Skeletal muscle tissue (tissue), 4 donors: ENCODE measurements around the gene TBCE. TPM values are rescaled to one million over a fixed set of nuclear protein-coding genes. Genes with fewer than 3 reads are reported as not detected.

Experiments used
- H3K27ac ChIP-seq: one replicate; pipeline ENCODE4 v1.7.0; 2013; ENCODE audit warnings: mild to moderate bottlenecking, low read depth, low read length, inconsistent platforms
- H3K27me3 ChIP-seq, 3 donors: one replicate each; pipeline ENCODE4 v1.7.0; 2013; ENCODE audit warnings: low read length in 3 of 3; ENCODE audit not compliant: control insufficient read depth in 3 of 3, insufficient read depth in 3 of 3
- H3K36me3 ChIP-seq, 3 donors: one replicate each; pipeline ENCODE4 v1.7.0; 2013; ENCODE audit warnings: low read length in 3 of 3; ENCODE audit not compliant: control insufficient read depth in 3 of 3, insufficient read depth in 3 of 3
- H3K4me1 ChIP-seq, 3 donors: one replicate each; pipeline ENCODE4 v1.7.0; 2013; ENCODE audit warnings: low read length in 3 of 3, mild to moderate bottlenecking in 3 of 3; ENCODE audit not compliant: control insufficient read depth in 3 of 3, insufficient read depth in 3 of 3
- H3K4me3 ChIP-seq, 3 donors: one replicate each; pipeline ENCODE4 v1.7.0; 2013; ENCODE audit warnings: low read length in 3 of 3
- H3K9ac ChIP-seq, 3 donors: one replicate each; pipeline ENCODE4 v1.7.0; 2013; ENCODE audit warnings: low read length in 3 of 3, mild to moderate bottlenecking in 3 of 3, moderate library complexity in 2 of 3, low read depth in 1 of 3
- H3K9me3 ChIP-seq, 3 donors: one replicate each; pipeline ENCODE4 v1.7.0; 2013; ENCODE audit warnings: low read length in 3 of 3; ENCODE audit not compliant: control insufficient read depth in 3 of 3
- total RNA-seq: library from RNA; depleted of rRNA; stranded (reverse); fragments of >200 nt; gene quantifications from one replicate; pipeline ENCODE4 v1.2.3, GENCODE V29; 2014
- donor health status: Osteomylitis.

Gene TBCE
- total RNA-seq, 1 donor from 2014 or later: 32.9 TPM

DNA sequence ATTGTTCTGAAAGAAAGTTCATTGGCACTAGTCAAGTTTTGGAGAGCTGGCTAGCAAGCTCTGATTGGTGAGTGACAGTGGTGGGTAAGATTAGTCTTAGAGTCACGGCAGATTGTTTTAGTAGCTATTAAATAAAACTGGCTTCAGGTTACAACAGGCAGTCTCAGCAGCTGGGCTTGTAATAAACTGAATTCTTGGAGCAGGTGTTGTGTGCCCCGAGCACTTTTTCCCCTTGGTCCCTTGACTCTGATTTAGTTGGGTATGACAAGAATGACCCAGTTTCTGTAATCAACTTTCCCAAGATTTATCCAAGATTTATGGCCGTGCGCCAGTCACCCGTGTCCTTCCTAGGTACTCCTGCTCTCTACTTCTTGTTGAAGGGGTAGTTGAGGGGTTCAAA is 40.2 kb downstream of the TBCE start:
- H3K4me1 ChIP-seq: peaks cover 0 to 5% (median 3%) of the 10 kb centered on the region in 3 donors
- no peak overlapping the region for H3K4me3 ChIP-seq
- H3K27me3 ChIP-seq: no peaks in the 10 kb centered on the region
- H3K9ac ChIP-seq: no peak overlapping the region
- no peaks in the 10 kb centered on the region for H3K9me3 ChIP-seq
- peaks cover 0 to 5% (median 0%) of the 10 kb centered on the region in 3 donors for H3K36me3 ChIP-seq
- no peak overlapping the region for H3K27ac ChIP-seq

DNA sequence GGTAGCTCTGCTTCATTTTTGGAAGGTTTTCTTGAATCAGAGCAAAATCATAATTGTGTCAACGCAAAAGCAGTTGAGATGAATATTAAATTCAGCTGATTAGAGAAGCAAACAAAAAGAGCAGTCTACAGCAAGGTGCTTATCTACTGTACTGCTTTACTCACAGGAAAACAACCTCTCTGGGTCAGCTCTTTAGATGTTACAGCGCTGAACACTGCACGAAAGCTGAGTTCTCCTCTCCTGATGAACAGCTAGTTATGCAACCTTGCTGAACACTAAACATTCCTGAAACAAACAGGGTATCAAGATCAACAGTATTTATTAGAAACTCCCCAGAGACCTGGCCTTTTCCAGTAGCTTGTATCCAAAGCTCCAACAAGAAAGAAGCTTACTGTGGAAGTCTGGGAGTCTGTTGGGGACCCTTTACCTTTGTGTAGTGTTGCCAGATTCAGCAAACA is 41.3 kb downstream of the TBCE start:
- H3K4me3 ChIP-seq: no peak overlapping the region
- H3K36me3 ChIP-seq: peaks cover 0 to under 1% (median 0%) of the 10 kb centered on the region in 3 donors
- no peak overlapping the region for H3K27ac ChIP-seq
- no peaks in the 10 kb centered on the region for H3K27me3 ChIP-seq
- H3K9me3 ChIP-seq: no peaks in the 10 kb centered on the region
- no peak overlapping the region for H3K9ac ChIP-seq
- H3K4me1 ChIP-seq: peaks cover 0 to 5% (median 3%) of the 10 kb centered on the region in 3 donors

DNA sequence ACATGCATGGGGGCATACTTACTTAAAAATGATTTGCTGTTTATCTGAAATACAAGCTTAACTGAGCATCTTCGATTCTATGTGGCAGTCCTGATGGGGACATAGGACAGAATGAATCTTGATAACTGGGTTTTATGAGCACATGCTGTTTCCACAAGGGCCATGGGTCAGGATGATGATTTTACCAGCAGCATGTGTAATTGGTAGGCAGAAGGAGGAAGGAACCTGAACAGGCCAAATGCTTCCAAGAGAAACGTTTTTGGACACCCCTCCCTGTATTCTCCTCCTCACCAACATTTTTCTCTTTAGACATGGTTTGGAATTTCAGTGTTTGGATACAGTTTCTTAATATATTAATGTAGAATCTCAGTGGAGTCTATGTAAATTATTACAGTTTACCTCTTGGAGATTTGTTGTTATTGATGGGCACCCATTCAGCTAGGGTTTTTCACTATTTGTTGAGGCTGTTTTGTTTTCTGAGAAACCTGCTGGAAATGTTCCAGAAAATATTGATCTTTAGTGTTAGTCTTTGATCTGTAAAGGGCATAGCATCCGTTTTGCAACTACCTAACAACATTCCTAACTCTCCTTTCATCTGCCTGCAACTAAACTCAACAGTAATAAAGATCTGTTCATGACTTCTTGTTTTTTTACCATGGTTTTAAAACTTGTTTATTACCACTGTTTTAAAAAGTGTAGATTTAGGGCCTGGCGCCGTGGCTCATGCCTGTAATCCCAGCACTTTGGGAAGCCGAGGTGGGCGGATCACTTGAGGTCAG is 42.0 kb downstream of the TBCE start:
- no peak overlapping the region for H3K9ac ChIP-seq
- H3K36me3 ChIP-seq: no peaks in the 10 kb centered on the region
- no peaks in the 10 kb centered on the region for H3K9me3 ChIP-seq

DNA sequence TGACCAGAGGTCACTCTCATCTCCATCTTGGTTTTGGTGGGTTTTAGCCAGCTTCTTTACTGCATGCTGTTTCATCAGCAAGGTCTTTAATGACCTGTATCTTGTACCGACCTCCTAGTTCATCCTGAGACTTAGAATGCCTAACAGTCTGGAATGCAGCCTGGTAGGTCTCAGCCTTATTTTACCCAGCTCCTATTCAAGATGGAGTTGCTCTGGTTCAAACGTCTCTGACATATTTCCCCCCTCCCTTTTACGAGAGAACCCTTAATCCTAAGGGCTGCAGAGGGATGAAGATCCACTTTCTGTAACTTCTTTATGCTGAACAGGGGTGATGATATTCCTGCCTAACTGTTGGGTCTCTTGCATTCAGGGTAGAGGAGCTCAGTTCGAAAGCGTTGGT is 43.2 kb downstream of the TBCE start:
- Histone ChIP-seq H3K36me3 (peaks cover 0 to 7% (median 0%) of the 10 kb centered on the region in 3 donors), H3K27ac (no peak overlapping the region), H3K4me3 (no peak overlapping the region), H3K27me3 (no peaks in the 10 kb centered on the region), H3K4me1 (peaks cover 0 to 5% (median 3%) of the 10 kb centered on the region in 3 donors), H3K9ac (no peak overlapping the region), H3K9me3 (no peaks in the 10 kb centered on the region)

More for the DNA sequence above, 42.0 kb downstream of the TBCE start:
- peaks cover 0 to 5% (median 3%) of the 10 kb centered on the region in 3 donors for H3K4me1 ChIP-seq
- no peaks in the 10 kb centered on the region for H3K27me3 ChIP-seq
- no peak overlapping the region for H3K4me3 ChIP-seq
- H3K27ac ChIP-seq: no peak overlapping the region

DNA sequence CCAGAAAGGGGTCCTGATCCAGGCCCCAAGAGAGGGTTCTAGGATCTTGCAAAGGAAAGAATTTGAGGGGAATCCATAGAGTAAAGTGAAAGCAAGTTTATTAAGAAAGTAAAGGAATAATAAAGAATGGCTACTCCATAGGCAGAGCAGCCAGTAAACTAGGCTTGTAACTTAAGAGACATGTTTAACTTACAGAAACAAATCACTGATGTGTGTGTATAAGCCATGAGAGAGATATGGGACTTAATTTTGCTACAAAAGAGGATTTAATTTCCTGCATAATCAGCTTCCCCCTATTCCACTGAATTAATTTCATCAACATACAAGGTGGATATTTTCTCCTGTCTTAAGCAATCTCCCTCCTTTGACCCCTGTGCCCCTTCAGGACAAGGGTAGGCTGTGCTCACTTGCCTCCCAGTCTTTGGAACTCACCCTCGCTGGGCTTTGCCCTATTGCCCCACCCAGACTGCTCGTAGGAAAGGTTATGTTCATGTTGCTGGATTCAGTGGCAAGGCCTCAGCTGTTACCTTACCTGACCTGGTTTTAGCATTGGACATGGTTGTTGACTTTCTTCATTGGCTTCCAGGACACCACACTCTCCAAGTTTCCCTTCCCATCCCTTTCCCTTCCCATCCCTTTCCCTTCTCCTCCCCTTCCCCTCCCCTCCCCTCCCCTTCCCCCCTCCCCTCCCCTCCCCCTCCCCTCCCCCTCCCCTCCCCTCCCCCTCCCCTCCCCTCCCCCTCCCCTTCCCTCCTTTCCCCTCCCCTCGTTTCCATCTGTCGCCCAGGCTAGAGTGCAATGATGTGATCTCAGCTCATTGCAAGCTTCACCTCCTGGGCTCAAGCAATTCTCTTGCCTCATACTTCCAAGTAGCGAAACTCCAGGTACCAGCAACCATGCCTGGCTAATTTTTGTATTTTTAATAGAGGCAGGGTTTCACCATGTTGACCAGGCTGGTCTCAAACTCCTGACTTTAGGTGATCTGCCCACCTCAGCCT is 44.6 kb downstream of the TBCE start:
- H3K4me3 ChIP-seq: no peak overlapping the region
- no peaks in the 10 kb centered on the region for H3K9me3 ChIP-seq
- no peak overlapping the region for H3K9ac ChIP-seq
- peaks cover 0 to 7% (median 0%) of the 10 kb centered on the region in 3 donors for H3K36me3 ChIP-seq
- no peaks in the 10 kb centered on the region for H3K27me3 ChIP-seq
- H3K4me1 ChIP-seq: peaks cover 0 to 5% (median 3%) of the 10 kb centered on the region in 3 donors
- H3K27ac ChIP-seq: peak overlapping the region; percentile 8

DNA sequence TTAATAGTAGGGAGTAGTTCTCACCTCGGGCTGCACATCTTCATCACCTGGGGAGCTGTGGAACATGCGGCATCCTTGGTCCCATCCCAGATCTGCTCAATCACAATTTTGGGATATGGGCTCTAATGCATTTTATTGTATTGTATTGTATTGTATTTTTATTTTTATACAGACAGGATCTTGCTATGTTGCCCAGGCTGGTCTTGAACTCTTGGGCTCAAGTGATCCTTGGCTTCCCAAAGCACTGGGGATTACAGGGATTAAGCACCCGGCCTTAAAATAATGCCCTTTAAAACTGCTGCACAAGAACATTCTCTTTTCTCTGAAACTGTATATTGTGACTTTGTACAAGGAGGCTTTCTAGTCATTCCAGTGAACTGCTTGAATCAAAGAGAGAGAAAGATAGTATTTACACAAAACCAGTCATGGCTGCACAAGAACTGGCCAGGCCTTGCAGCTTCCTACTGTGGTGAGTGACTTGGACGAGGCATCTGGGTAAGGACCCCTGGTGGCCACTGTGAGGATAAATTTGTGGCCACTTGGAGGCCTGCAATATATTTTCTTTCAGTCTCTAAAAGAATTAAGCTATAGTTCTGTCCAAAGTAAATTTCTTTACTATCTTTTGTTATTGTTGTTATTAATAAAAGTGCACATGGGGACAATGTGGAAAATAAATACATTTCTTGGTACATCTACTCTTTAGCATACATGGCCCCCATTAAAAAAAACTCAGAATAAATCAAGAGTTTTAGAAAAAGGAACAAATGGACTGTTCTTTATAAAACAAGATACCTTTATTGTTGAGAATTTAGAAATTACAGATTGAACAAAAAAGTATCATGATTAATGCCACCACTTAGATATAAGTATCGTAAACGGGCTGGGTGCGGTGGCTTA is 48.0 kb downstream of the TBCE start:
- no peaks in the 10 kb centered on the region for H3K9me3 ChIP-seq
- H3K4me3 ChIP-seq: no peak overlapping the region
- peaks cover 0 to 9% (median 0%) of the 10 kb centered on the region in 3 donors for H3K36me3 ChIP-seq
- peaks cover 0 to 5% (median 3%) of the 10 kb centered on the region in 3 donors for H3K4me1 ChIP-seq
- no peak overlapping the region for H3K27ac ChIP-seq
- no peaks in the 10 kb centered on the region for H3K27me3 ChIP-seq
- no peak overlapping the region for H3K9ac ChIP-seq

DNA sequence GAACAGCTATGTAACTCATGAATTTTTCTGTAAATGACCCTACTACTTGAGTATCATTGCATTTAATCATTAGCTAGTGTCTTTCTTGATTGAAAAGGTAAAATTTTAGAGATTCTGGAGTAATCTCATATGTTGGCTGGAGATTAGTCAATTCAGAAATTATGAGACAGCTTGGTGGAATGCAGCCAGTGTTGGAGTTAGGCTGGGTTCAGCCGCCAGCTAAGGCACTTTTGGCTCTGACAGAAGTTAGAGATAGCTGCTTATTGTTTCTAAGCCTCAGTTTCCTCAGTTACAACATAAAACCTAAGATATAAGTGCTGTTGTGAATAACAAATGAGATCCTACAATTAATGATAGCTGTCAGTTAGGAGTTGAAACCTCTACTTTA is 49.4 kb downstream of the TBCE start:
- Histone ChIP-seq H3K9me3 (no peaks in the 10 kb centered on the region), H3K9ac (no peak overlapping the region), H3K27ac (no peak overlapping the region), H3K36me3 (peaks cover 0 to 9% (median 0%) of the 10 kb centered on the region in 3 donors), H3K27me3 (no peaks in the 10 kb centered on the region), H3K4me3 (no peak overlapping the region), H3K4me1 (peaks cover 0 to 3% (median 2%) of the 10 kb centered on the region in 3 donors)

DNA sequence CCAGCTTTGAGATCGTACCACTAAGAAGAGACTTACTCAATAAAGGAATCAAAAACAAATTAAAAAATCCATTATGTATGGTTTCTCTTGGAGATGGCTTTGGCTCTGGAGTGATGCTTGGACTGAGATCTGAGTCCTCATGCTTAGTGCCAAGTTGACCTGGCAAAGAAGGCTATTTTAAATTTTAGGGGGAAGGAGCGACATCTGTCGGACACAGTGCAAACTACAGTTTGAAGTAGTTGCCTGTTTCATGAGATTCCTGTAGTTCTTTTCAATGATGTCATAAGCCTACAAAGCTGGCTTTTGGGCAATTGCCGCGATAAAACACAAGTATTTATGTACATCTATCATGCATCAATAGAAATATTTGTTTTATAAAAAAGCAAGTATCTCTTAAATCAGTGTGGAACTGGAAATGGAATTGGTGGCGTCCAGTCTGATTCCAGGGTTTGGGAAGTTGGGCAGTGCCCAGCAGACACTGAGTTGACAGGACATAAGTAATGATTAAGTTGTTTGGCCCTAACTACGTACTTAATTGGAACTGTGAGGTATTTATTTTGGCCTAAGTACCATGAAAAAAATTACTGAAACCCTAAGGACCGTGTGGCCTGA is 50.0 kb downstream of the TBCE start:
- Histone ChIP-seq H3K4me1 (no peaks in the 10 kb centered on the region), H3K36me3 (peaks cover 0 to 9% (median 0%) of the 10 kb centered on the region in 3 donors), H3K4me3 (no peak overlapping the region), H3K9ac (no peak overlapping the region), H3K27me3 (no peaks in the 10 kb centered on the region), H3K9me3 (no peaks in the 10 kb centered on the region), H3K27ac (no peak overlapping the region)

DNA sequence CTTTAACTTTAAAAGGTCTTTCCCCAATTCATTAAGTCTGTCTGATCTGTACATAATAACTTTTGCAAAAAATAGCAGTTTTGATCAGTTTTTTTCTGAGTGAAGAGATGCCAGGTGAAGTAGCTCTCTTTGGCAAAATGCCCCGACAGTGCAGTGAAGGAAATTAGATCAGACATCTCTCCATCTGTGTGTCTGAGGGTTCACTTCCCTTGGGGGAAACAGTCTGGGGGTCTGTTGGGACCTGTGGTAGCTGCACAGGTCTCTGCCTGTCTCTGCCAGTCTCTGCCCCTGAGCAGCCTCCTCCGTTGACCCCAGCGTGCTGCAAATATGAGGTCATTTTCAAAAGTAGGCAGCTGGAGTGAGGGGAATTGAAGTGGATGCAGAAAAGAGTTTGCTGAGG is 54.5 kb downstream of the TBCE start:
- Histone ChIP-seq H3K9me3 (no peaks in the 10 kb centered on the region), H3K27me3 (no peaks in the 10 kb centered on the region), H3K27ac (no peak overlapping the region), H3K36me3 (peaks cover 0 to 2% (median 0%) of the 10 kb centered on the region in 3 donors), H3K9ac (no peak overlapping the region), H3K4me3 (no peak overlapping the region), H3K4me1 (peaks cover 7 to 10% (median 10%) of the 10 kb centered on the region in 3 donors)
